A172 (cell line): ENCODE data around the gene PTPN2. TPM values are rescaled to one million over a fixed set of nuclear protein-coding genes. Genes with fewer than 3 reads are reported as not detected.
"Not testable (repeated sequence)": the region's sequence is repeated elsewhere in the genome, so short reads cannot be mapped to it uniquely, and the experiment has no call there.

Experiments
- DNase-seq: peaks from one replicate; pipeline ENCODE4 v3.0.0-alpha.2; 2015; ENCODE audit warnings: low spot score
- total RNA-seq: library from RNA; depleted of rRNA; stranded (reverse); fragments of >200 nt; shearing (Covaris generic); gene quantifications from 2 replicates; pipeline ENCODE4 v1.2.3, GENCODE V29; 2014

The PTPN2 gene
- total RNA-seq, 1 experiment from 2014 or later: 41.1 TPM

DNA sequence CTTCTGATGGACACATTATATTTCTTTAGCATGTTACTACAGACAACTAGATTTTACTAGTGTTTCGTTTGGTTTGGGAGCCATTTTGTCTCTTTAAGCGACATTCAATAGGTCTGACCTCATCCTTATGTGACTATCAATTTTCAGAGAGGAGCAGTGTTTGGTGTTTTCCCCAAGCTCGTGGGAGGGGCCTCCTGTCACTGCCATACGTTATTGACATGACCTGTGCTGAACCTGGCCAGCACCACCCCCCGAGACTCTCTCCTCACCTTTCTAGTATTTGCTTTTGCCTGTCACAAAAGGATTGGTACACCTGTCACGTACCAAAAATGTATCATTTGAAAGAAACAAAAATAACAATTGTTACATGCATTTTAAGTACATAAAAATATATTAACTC, 111.9 kb downstream of the PTPN2 start:
- DNase-seq: no peak

DNA sequence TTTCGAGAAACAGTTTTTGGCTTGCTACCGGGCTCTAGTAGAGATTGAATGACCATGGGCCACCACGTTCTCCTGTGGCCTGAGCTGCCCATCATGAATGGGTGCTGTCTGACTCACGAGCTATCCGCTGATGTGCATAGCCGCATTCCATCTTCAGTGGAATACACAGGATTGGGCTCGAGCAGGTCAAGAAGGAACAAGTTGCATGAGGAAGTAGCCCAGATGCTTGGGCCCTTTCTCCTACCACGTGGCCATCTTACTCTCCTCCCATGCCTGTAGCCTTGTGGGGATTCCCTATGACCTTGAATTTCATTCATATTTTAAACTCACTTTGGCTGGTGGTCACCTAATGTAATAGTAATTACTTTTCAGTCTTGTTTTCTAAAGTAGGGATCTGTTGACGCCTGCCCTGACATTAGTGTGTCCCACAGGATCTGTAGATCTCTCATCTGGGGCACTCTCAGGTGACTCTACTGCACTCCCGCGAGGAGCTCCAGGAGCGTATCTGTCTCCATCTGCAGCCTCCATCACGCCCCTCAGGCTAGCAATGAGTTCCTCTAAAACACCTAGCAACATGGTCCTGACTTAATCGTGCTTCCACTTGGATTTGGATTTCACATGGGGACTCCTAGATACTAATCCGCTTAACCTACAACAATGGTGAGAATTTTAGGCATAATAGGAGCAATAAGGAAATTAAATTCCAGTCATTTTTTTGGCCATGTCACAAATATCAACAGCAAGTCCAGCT, 113.4 kb downstream of the PTPN2 start:
- no peak for DNase-seq

DNA sequence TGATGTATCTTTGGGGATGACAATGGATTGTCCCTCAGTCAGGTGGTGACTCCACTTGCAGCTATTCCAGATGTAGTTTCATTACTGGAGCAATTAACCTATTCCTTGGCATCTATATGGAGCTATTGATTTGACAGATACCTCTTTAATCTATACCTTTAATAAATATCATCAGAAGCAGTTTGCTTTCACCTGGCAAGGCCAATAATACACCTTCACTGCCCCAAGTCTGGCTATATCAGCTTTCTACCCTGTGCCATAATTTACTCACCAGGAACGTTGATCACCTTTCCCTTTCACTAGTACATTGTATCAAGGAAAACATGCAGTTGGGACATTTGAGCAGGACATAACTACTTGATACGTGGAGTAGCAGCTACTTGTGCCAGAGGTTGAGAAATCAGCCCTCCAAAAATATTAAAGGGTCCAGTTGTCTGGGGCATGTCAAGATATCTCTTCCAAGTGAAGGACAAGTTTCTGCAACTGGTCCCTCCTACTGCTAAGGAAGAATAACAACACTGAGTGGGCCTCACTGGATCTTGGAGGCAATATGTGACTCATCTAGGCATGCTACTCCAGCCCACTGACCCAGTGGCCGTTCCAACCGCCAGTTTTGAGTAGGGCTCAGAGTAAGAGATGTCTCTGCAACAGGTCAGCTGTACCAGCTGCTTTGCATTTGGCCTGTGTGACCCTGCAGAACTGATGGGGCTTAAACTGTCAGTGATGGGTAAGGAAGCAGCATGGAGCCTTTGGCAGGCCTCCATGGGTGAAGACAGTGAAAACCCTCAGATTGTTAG, 114.2 kb downstream of the PTPN2 start:
- no peak for DNase-seq

DNA sequence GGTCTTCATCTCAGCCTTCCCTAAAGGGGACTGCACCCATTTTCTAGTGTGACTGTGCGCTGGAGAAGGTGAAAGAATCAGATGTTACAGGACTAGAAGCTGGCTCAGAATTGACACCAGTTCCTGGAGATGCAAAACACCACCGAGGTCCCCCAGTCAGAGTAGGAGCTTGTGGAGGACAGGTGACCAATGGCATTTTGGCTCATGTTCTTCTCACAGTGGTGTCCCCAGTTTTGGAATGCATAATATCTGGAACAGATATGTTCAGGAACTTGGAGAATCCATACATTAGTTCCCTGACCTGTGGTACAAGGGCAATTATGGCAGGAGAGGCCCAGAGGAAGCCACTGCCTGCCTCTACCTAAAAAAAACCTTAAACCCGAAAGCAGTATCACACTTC, 114.9 kb downstream of the PTPN2 start:
- no peak for DNase-seq

DNA sequence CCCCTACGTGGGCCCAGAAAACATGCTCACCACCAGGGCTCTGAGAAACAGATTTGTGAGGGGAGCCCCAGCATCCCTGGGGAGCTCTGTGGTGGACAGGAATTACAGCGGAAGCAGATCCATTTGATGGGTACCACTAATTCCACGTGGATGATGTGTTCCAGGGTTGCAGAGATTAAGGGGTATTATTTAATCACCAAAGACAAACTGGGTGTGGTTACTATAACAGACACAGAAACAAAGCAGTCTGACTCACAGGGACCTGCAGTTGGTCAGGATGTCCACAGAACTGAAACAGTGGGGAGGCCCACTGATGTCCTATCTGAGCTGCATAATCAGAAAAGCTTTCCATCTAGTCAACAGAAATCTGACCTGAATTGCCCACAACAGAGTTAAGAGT, 115.4 kb downstream of the PTPN2 start:
- peak; percentile 69 for DNase-seq

GRCh38 chr18:12767580-12768155, 116.4 kb downstream of the PTPN2 start:
- no peak for DNase-seq

DNA sequence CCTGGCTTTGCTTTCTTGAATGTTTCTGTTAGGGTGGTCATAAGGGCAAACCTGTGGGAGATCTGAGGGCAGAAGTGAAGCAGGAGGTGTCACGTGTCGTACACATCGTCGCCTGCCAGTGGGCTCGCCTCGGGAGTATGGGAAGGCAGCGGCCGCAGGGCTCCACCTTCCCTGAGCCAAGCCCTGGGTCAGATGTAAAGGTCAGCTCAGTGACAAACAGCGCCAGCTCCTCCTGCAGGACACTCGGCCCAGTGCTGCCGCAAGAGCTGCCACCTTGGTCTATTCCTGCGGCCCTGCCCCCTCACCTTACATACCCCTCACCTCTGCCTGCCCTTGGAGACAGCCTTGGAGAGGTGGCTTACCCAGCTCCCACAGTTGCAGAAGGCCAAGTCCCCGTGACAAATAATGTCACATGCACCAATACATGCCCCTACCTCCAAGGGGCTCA, 117.0 kb downstream of the PTPN2 start:
- no peak for DNase-seq

DNA sequence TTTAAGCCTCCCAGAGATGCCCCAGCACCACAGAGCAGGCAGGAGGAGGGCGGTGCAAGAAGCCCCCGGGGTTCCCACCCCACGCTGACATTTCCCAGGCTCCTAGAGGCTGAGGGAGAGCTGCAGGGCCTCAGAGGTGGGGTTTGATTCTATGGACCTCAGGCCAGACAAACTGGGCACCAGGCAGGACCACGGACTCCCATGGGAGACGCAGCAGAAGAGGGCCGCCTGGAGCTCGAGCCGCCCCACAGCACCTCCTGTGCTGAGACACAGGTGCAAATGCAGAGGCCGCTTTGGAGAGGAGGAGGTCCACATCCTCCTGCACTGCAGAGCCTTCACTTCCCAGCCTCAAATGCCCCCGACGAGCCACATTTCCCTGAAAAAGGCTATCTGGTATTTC, 118.5 kb downstream of the PTPN2 start:
- DNase-seq: no peak

- DNase-seq: no peak
Measured at GRCh38 chr18:12765126-12765525, 118.9 kb downstream of the PTPN2 start.

- DNase-seq: not testable (repeated sequence)
Measured at GRCh38 chr18:12758566-12758965, 125.5 kb downstream of the PTPN2 start.

DNA sequence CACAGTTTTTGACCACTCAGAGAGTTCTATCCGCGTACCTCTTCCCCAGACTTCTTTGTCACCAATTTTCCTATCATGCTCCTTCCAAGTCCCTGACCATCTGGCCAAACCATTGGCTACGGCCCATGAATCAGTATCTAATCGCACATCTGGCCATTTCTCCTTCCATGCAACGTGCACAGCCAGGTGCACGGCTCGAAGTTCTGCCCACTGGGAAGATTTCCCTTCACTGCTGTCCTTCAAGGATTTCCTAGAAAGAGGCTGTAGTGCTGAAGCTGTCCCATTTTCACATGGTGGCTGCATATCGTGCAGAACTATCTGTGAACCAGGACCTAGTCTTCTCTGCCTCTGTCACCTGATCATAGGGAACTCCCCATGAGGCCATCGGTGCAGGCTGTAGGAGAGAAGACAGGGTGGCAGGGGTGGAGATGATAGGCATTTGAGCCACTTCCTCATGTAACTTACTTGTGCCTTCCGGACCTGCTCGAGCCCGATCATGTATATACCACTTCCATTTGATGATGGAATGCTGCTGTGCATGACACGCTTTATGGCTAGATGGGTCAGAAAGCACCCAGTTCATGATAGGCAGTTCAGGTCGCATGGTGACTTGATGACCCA, 127.3 kb downstream of the PTPN2 start:
- not testable (repeated sequence) for DNase-seq

DNA sequence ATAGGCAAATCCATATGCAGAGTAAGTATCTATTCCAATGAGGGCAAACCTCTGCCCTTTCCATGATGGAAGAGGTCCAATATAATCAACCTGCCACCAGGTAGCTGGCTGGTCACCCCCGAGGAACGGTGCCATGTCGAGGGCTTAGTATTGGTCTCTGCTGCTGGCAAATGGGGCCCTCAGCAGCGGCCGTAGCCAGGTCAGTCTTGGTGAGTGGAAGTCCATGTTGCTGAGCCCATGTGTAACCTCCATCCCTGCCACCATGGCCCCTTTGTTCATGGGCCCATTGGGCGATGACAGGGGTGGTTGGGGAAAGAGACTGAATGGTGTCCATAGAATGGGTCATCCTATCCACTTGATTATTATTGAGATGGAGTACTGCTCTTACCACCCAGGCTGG, 128.4 kb downstream of the PTPN2 start:
- DNase-seq: not testable (repeated sequence)

DNA sequence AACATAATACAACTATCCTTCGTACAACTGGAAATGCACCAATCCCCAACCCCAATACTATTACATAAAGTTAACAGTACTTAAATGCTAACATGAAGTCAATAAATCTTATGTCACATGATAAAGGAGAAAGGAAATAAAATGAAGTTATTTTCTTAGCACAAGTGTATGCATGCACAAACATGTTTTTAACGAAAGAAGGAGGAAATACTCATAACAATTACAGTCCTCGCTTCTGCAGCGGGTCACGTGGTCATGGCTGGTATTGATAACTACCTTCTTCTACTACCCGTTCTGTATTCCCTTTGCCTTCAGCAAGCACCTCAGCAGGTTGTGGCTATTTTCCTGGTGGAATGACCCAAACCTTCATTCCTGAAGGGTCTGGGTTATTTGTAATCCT, 129.5 kb downstream of the PTPN2 start:
- DNase-seq: no peak

- no peak for DNase-seq
Measured at GRCh38 chr18:12751891-12752290, 132.1 kb downstream of the PTPN2 start.

DNA sequence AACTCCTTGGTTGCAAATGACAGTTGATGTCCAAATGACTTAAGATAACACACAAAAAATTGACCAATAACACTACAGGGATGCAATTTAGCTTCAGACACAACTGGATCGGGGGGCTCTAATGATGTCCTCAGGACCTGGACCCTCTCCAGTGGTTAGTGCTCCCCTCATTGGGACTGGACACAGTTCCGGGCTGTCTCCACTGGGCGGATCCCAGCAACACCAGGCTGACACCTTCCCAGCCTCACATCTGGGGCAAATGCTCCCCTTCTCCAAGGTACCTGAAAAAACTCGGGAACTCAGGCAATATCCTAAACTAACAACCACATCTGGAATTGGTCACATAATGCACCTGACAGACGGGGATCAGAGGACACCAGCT, 132.5 kb downstream of the PTPN2 start:
- DNase-seq: no peak

DNA sequence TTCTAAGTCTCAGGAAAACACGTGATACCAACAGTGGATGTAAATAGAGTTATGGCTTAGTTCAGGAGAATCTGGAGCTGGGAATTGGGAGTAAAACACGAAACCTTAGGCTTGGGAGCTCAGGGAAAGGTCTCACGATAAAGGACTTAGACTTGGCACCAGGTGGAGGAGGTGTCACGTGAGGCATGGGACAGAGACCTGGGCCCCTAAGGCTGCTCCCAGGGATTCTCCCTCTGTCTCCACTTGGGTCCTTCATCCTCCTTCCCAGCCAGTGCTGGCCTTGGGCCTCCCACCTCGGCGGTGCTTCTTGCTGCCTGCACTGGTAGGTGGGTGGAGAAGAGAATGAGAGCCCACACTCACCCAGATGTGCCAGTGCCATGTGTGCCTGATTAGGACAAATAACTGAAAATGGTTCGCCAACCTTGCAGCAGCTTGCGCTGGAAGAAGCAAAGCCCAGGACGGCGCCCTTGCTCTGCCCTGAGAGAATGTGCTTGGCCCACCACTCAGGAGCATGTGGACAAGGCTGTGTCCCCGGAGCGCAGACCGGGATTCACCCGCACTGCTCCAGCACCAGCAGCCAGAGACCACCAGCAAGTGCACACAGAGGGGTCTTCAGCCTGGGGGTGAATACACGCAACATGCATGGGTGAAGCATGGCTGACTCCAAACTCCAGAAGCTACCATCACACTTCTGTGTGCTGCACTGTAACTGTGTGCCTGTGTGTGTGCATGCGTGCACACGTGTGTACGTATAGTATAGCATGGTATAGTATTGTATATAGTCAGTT, 133.1 kb downstream of the PTPN2 start:
- DNase-seq: no peak

GRCh38 chr18:12750076-12750714, 133.8 kb downstream of the PTPN2 start:
- peak; percentile 86 for DNase-seq

DNA sequence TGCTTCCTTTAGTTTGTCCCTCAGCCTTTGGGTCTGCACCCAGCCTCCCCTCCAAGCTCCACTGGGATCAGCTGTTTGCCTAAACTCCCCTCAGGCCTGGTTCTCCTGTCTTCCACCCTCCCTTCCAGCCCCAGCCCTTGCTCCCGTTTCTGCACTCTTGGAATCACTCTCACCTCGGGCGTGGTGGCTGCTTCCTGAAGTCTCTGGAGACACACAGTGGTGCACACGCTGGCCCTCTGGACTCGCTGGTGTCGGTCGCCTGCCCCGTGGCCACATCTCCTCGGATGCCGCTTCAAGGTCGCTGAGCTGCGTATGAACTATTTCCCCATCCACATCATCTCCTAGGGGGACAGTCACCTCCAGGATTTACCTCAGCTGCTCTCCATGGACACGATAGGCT, 134.9 kb downstream of the PTPN2 start:
- no peak for DNase-seq

GRCh38 chr18:12748671-12749070, 135.4 kb downstream of the PTPN2 start:
- no peak for DNase-seq

DNA sequence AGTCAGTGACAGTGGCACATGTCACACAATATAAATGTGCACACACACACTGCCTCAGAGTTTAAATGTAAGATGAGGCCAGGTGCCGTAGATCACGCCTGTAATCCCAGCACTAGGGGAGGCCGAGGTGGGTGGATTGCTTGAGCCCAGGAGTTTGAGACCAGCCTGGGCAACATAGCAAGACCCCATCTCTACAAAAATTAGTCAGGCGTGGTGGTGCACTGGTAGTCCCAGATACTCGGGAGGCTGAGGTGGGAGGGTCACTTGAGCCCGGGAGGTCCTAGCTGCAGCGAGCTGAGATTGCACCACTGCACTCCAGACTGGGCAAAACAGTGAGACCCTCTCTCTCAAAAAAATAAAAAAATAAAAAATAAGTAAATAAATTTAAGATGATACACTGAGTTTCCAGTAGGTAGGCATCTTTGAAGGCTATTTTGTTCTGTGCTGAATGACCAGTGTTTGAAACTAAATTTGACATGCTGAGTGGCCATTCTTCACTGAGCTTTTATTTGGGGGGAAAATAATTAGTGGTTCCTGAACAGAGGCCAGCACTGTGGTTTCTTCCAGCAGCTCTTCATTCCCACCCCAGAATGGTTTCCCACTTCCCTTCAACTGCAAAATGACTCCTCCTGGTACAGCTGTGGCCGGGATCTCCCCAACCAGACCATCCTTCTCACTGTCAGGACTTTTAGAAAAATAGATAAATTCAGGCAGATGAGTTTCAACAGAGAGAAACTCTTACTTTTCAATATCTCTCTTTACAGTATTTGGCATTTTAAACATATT, 136.3 kb downstream of the PTPN2 start:
- DNase-seq: peak; percentile 63
